H1 (cell line): ENCODE measurements around the gene ODAD3. TPM values are rescaled to one million over a fixed set of nuclear protein-coding genes. Genes with fewer than 3 reads are reported as not detected.

Experiments used
- CTCF ChIA-PET: fragments of 300-600 bp; sonication (Branson Sonifier 250); formaldehyde crosslinking; loops from one replicate; lab custom pipeline; 2021; ENCODE audit not compliant: partially characterized antibody; lab: Charles Lee
- POLR2A ChIA-PET: fragments of 300-600 bp; sonication (Branson Sonifier 250); formaldehyde crosslinking; loops from one replicate; lab custom pipeline; 2021; ENCODE audit warnings: inconsistent platforms; ENCODE audit not compliant: partially characterized antibody; lab: Charles Lee
- DNase-seq, 2 experiments: peaks; one replicate each; pipeline versions ENCODE4 v3.0.0 to v3.0.0-alpha.2; 2010 to 2022; ENCODE audit warnings: low spot score in 2 of 2, low read depth in 1 of 2, mixed read lengths in 1 of 2
- FAIRE-seq: peaks from 2 replicates; lab custom pipeline; 2011; peaks lifted over from hg19 to GRCh38; lab: Jason Lieb, UNC
- H2AFZ ChIP-seq: 2 replicates; pipeline ENCODE4 v1.8.1; 2012; ENCODE audit warnings: low read length, inconsistent platforms
- H2AK5ac ChIP-seq: 2 replicates; pipeline ENCODE4 v1.6.1; 2013; ENCODE audit warnings: low read depth, low read length
- H2BK120ac ChIP-seq: replicated peaks from 2 replicates; pipeline ENCODE3; 2013; ENCODE audit warnings: low read depth, low read length, inconsistent platforms
- H2BK12ac ChIP-seq: 2 replicates; pipeline ENCODE4 v1.6.1; 2013; ENCODE audit warnings: low read depth, low read length
- H2BK15ac ChIP-seq: 2 replicates; pipeline ENCODE4 v1.6.1; 2013; ENCODE audit warnings: low read length
- H2BK20ac ChIP-seq: 2 replicates; pipeline ENCODE4 v1.6.1; 2013; ENCODE audit warnings: low read length
- H2BK5ac ChIP-seq: 2 replicates; pipeline ENCODE4 v1.6.1; 2013; ENCODE audit warnings: low read depth, low read length
- H3K14ac ChIP-seq: 2 replicates; pipeline ENCODE4 v1.6.1; 2013; ENCODE audit warnings: inconsistent platforms; ENCODE audit not compliant: insufficient read length
- H3K18ac ChIP-seq: 2 replicates; pipeline ENCODE4 v1.6.1; 2013; ENCODE audit warnings: low read length; ENCODE audit errors: extremely low read depth
- H3K23ac ChIP-seq: 2 replicates; pipeline ENCODE4 v1.6.1; 2013; ENCODE audit warnings: inconsistent platforms; ENCODE audit not compliant: insufficient read length
- H3K23me2 ChIP-seq: 2 replicates; pipeline ENCODE4 v1.6.1; 2013; ENCODE audit warnings: low read depth, low read length
- H3K27ac ChIP-seq: 2 replicates; pipeline ENCODE4 v1.6.1; 2011; ENCODE audit warnings: low read depth, low read length, inconsistent platforms
- H3K27me3 ChIP-seq, 4 experiments: replicated peaks in 1 of 4; 1 replicate in 1 of 4; 2 replicates in 3 of 4; pipeline versions ENCODE4 v1.6.1 to v1.8.1; 2011 to 2013; ENCODE audit warnings: low read length in 3 of 4, mild to moderate bottlenecking in 3 of 4, inconsistent platforms in 2 of 4, mixed read lengths in 2 of 4, moderate library complexity in 1 of 4; ENCODE audit not compliant: control insufficient read depth in 3 of 4, insufficient read depth in 3 of 4; ENCODE audit errors: extremely low read depth in 1 of 4
- H3K36me3 ChIP-seq, 4 experiments: 2 replicates each; pipeline versions ENCODE4 v1.6.1 to v1.8.1; 2011 to 2013; ENCODE audit warnings: mild to moderate bottlenecking in 4 of 4, low read length in 3 of 4, moderate library complexity in 2 of 4, control low read depth in 1 of 4, inconsistent platforms in 1 of 4; ENCODE audit not compliant: insufficient read depth in 4 of 4, control insufficient read depth in 2 of 4
- H3K4ac ChIP-seq: replicated peaks from 2 replicates; pipeline ENCODE3; 2013; ENCODE audit warnings: low read length, low read depth, mixed read lengths, inconsistent platforms; ENCODE audit not compliant: insufficient read length
- H3K4me1 ChIP-seq, 4 experiments: replicated peaks in 1 of 4; 1 replicate in 1 of 4; 2 replicates in 3 of 4; pipeline versions ENCODE4 v1.6.1 to v1.8.1; 2011 to 2013; ENCODE audit warnings: low read length in 3 of 4, inconsistent platforms in 2 of 4, mixed read lengths in 1 of 4; ENCODE audit not compliant: insufficient read depth in 4 of 4, control insufficient read depth in 3 of 4
- H3K4me2 ChIP-seq, 2 experiments: 2 replicates each; pipeline versions ENCODE4 v1.6.1 to v1.8.1; 2011 to 2013; ENCODE audit warnings: low read depth in 2 of 2, low read length in 2 of 2, control low read depth in 1 of 2, inconsistent platforms in 1 of 2, mild to moderate bottlenecking in 1 of 2; ENCODE audit not compliant: insufficient read depth in 1 of 2
- H3K4me3 ChIP-seq, 4 experiments: fragments of 200-600, 300-600 bp in 1 of 4; sonication (generic), shearing (Covaris generic), sonication (Bioruptor Twin) in 1 of 4; 2 replicates each; pipeline versions ENCODE4 v1.5.1 to v1.8.1; 2011 to 2016; ENCODE audit warnings: low read length in 4 of 4, low read depth in 3 of 4, control low read depth in 2 of 4, inconsistent platforms in 2 of 4, mild to moderate bottlenecking in 2 of 4, mixed read lengths in 1 of 4, moderate library complexity in 1 of 4; ENCODE audit not compliant: insufficient read depth in 2 of 4; ENCODE audit errors: extremely low read depth in 1 of 4
- H3K56ac ChIP-seq: replicated peaks from 2 replicates; pipeline ENCODE3; 2013; ENCODE audit warnings: low read depth, mild to moderate bottlenecking, mixed read lengths, low read length, inconsistent platforms; ENCODE audit not compliant: insufficient read length
- H3K79me1 ChIP-seq: 2 replicates; pipeline ENCODE4 v1.6.1; 2013; ENCODE audit warnings: low read depth, low read length, control low read depth
- H3K79me2 ChIP-seq, 2 experiments: 2 replicates each; pipeline versions ENCODE4 v1.6.1 to v1.8.1; 2012 to 2013; ENCODE audit warnings: low read length in 2 of 2, mild to moderate bottlenecking in 2 of 2, inconsistent platforms in 1 of 2; ENCODE audit not compliant: insufficient read depth in 2 of 2, control insufficient read depth in 1 of 2
- H3K9ac ChIP-seq, 4 experiments: replicated peaks in 1 of 4; 1 replicate in 1 of 4; 2 replicates in 3 of 4; pipeline versions ENCODE4 v1.6.1 to v1.8.1; 2011 to 2013; ENCODE audit warnings: low read depth in 3 of 4, low read length in 3 of 4, control low read depth in 2 of 4, mild to moderate bottlenecking in 2 of 4, moderate library complexity in 2 of 4, inconsistent platforms in 1 of 4; ENCODE audit errors: extremely low read depth in 1 of 4
- H3K9me3 ChIP-seq, 2 experiments: 2 replicates each; pipeline versions ENCODE4 v1.6.1 to v1.8.1; 2012 to 2013; ENCODE audit warnings: mild to moderate bottlenecking in 2 of 2, moderate library complexity in 2 of 2, control low read depth in 1 of 2, inconsistent platforms in 1 of 2, low read depth in 1 of 2, low read length in 1 of 2, mixed read lengths in 1 of 2; ENCODE audit not compliant: insufficient read depth in 2 of 2
- H4K20me1 ChIP-seq, 2 experiments: replicated peaks in 1 of 2; 2 replicates each; pipeline versions ENCODE3 to v1.8.1; 2011 to 2013; ENCODE audit warnings: inconsistent platforms in 2 of 2, low read length in 2 of 2, mild to moderate bottlenecking in 1 of 2; ENCODE audit not compliant: insufficient read depth in 2 of 2, control insufficient read depth in 1 of 2
- H4K5ac ChIP-seq: 2 replicates; pipeline ENCODE4 v1.6.1; 2013; ENCODE audit warnings: low read length, low read depth, mixed read lengths, inconsistent platforms; ENCODE audit not compliant: insufficient read length
- H4K8ac ChIP-seq: 2 replicates; pipeline ENCODE4 v1.8.0; 2013; ENCODE audit warnings: mild to moderate bottlenecking, moderate library complexity, low read length, inconsistent platforms; ENCODE audit not compliant: insufficient read depth; ENCODE audit errors: extremely low read depth
- H4K91ac ChIP-seq: replicated peaks from 2 replicates; pipeline ENCODE3; 2013; ENCODE audit warnings: low read length, mixed read lengths, inconsistent platforms; ENCODE audit not compliant: insufficient read length
- EP300 ChIP-seq, 2 experiments: IDR thresholded peaks; 1 replicate in 1 of 2; 2 replicates in 1 of 2; pipeline ENCODE4 v1.6.1; 2011 to 2012; ENCODE audit warnings: low read depth in 2 of 2, low read length in 2 of 2, mild to moderate bottlenecking in 2 of 2, borderline replicate concordance in 1 of 2, inconsistent platforms in 1 of 2, moderate library complexity in 1 of 2
- SP1 ChIP-seq: IDR thresholded peaks from 2 replicates; pipeline ENCODE4 v1.6.1; 2011; ENCODE audit warnings: low read depth, low read length
- TBP ChIP-seq: IDR thresholded peaks from 2 replicates; pipeline ENCODE4 v1.6.1; 2011; ENCODE audit warnings: low read depth, low read length, improper control_type of control experiment
- TCF12 ChIP-seq: IDR thresholded peaks from 2 replicates; pipeline ENCODE4 v1.6.1; 2011; ENCODE audit warnings: low read depth, mild to moderate bottlenecking, low read length
- WGBS, 2 experiments: shearing (Covaris generic) in 1 of 2; methylation state at CpG; one replicate each; pipeline versions ENCODE4 v1.1.6 to v1.1.7; 2013 to 2015; ENCODE audit warnings: low lambda C conversion rate in 2 of 2, mixed read lengths in 2 of 2, inconsistent platforms in 1 of 2, low coverage in 1 of 2, missing lambda C conversion rate in 1 of 2; ENCODE audit not compliant: insufficient replicate concordance in 2 of 2, insufficient coverage in 1 of 2, insufficient read length in 1 of 2; ENCODE audit errors: extremely low coverage in 1 of 2, missing lambda C conversion rate in 1 of 2; 5-methylcytosine and 5-hydroxymethylcytosine counted together
- polyA plus RNA-seq, 7 experiments: library from polyadenylated mRNA; depleted of rRNA in 3 of 7; stranded (reverse) in 5 of 7; unstranded in 2 of 7; fragments of >200 nt in 5 of 7; fragments of 200-250 nt in 2 of 7; gene quantifications; 1 replicate in 5 of 7; 2 replicates in 1 of 7; 4 replicates in 1 of 7; pipeline versions ENCODE4 v1.2.1 to v1.2.3, GENCODE V29; 2011 to 2013; ENCODE audit warnings: missing spikeins in 2 of 7, mixed read lengths in 2 of 7
- total RNA-seq: library from RNA; stranded (reverse); fragmentation: NEBNext Ultra II Directional; extraction: Animal tissue kit (Norgen Biotek cat#: 25700); gene quantifications from 2 replicates; pipeline ENCODE4 v1.2.1, GENCODE V29; 2021
- TF ChIP-seq, protein P1 (sequence below): IDR thresholded peaks from 2 replicates; pipeline ENCODE4 v1.6.1; 2011; ENCODE audit warnings: low read length, improper control_type of control experiment

The ODAD3 gene
- total and polyA plus RNA-seq, 2 of the 8 experiments (the other 6 are each of a cell fraction or from before 2014, with no cell fraction given) = 2.1 to 2.2 TPM

DNA sequence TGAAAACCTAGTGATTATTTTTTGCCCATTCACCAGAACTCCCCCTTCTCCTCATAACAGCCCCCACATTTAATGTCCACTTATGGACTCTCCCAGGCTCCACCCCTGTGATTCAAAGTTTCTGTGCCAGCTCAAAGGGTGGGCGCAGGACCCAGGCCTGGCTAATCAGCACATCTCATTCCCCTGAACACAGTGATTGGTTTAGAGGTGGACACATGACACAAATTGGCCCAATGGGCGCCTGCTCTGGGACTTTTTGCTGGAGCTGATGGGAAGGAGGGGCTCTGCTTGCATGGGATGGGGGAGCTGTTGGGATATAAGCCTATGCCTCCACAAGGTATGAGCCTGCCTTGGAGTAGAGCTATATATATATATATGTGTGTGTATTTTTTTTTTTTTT, 44.6 kb downstream of the ODAD3 start:
- Histone ChIP-seq H3K27ac (no peak overlapping the region), H3K23me2 (peaks cover 2% of the 10 kb centered on the region; the same call in 1 of the 2 replicates), H3K4me1 (peaks cover 0 to 2% (median 0%) of the 10 kb centered on the region in 4 experiments; a peak in 1 of 7 replicates), H3K14ac (no peak overlapping the region), H3K79me1 (no peaks in the 10 kb centered on the region), H3K36me3 (no peaks in the 10 kb centered on the region; a peak in 4 of 8 replicates), H3K79me2 (no peaks in the 10 kb centered on the region), H3K23ac (no peak overlapping the region), H2BK20ac (no peak overlapping the region), H4K91ac (no peak overlapping the region), H3K4ac (no peak overlapping the region), H4K5ac (no peak overlapping the region), H4K8ac (no peak overlapping the region), H3K27me3 (no peaks in the 10 kb centered on the region), H3K18ac (no peak overlapping the region), H2BK120ac (no peak overlapping the region), H3K9ac (no peak overlapping the region), H2BK5ac (no peak overlapping the region), H3K4me3 (no peak overlapping the region), H4K20me1 (no peaks in the 10 kb centered on the region), H2BK15ac (no peak overlapping the region), H3K56ac (no peak overlapping the region), H2AFZ (no peak overlapping the region), H2AK5ac (no peak overlapping the region), H2BK12ac (no peak overlapping the region), H3K4me2 (no peak overlapping the region), H3K9me3 (peaks cover 0 to 3% of the 10 kb centered on the region in 2 experiments; a peak in 2 of 4 replicates)
- no peak for FAIRE-seq
- DNase-seq = no peak
- POLR2A ChIA-PET = interaction anchor here (1.1 to 2.9 kb wide), 7 partner anchors 10 to 28 kb away, joined by 4 to 12 read pairs (median 5); partner anchors contain the start of gene SWSAP1
- WGBS, 2 experiments = 85% methylated on average over 2 of the region's 2 CpGs; no CpG with 5 or more reads in 1 of the 2 experiments
- CTCF ChIA-PET = interaction anchor here (1.0 to 2.6 kb wide), 7 partner anchors 9 to 186 kb away, joined by 3 to 23 read pairs (median 5); partner anchors contain the start of gene ODAD3
- TF ChIP-seq TBP = no peak
- TF ChIP-seq SP1 = no peak
- no peak for TF ChIP-seq EP300 (IDR thresholded peaks at IDR 0.05; ENCODE audit: borderline replicate concordance in 1 of 2, low read depth in 2 of 2, low read length in 2 of 2)
- TF ChIP-seq, protein P1, sequence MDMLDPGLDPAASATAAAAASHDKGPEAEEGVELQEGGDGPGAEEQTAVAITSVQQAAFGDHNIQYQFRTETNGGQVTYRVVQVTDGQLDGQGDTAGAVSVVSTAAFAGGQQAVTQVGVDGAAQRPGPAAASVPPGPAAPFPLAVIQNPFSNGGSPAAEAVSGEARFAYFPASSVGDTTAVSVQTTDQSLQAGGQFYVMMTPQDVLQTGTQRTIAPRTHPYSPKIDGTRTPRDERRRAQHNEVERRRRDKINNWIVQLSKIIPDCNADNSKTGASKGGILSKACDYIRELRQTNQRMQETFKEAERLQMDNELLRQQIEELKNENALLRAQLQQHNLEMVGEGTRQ = peak; percentile 50; the same call in 1 of the 2 replicates
- no peak for TF ChIP-seq TCF12
